H7 (cell line): ENCODE data around the gene RAB21. TPM values are rescaled to one million over a fixed set of nuclear protein-coding genes. Genes with fewer than 3 reads are reported as not detected.
A peak's percentile ranks its signal among the peaks of the same experiment; 100 is the strongest.

ENCODE experiments used
- DNase-seq: peaks from one replicate; pipeline ENCODE4 v3.0.0; 2012
- H3K27me3 ChIP-seq: 2 replicates; pipeline ENCODE4 v1.6.0; 2011; ENCODE audit warnings: mild to moderate bottlenecking, low read length; ENCODE audit not compliant: control insufficient read depth, insufficient read depth
- H3K36me3 ChIP-seq: replicated peaks from 2 replicates; pipeline ENCODE4 v1.5.1; 2011; ENCODE audit warnings: low read length; ENCODE audit not compliant: control insufficient read depth, insufficient read depth
- H3K4me3 ChIP-seq: 2 replicates; pipeline ENCODE4 v1.5.1; 2011; ENCODE audit warnings: low read depth, mild to moderate bottlenecking, control low read depth, low read length, moderate library complexity; ENCODE audit not compliant: insufficient read depth
- total RNA-seq: library from RNA; depleted of rRNA; stranded (reverse); fragments of >200 nt; shearing (Covaris generic); gene quantifications from 2 replicates; pipeline ENCODE4 v1.2.3, GENCODE V29; 2014

Gene RAB21
- total RNA-seq, 1 experiment from 2014 or later, result 11.6 TPM

DNA sequence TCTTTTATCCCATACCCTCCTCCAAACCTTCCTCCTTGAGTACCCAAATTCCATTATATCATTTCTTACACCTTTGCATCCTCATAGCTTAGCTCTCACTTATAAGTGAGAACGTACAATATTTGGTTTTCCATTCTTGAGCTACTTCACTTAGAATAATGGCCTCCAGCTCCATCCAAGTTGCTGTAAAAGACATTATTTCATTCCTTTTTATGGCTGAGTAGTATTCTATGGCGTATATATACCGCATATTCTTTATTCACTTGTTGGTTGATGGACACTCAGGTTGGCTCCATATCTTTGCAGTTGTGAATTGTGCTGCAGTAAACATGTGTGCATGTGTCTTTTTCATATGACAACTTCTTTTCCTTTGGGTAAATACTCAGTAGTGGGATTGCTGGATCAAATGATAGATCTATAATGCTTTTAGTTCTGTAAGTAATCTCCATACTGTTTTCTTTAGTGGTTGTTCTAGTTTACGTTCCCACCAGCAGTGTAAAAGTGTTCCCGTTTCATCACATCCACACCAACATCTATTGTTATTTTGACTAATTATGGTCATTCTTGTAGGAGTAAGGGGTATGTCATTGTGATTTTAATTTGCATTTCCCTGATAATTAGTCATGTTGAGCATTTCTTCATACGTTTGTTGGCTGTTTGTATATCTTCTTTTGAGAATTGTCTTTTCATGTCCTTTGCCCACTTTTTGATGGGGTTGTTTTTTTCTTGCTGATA is 10.1 kb downstream of the RAB21 start:
- no peaks in the 10 kb centered on the region for H3K27me3 ChIP-seq
- no peaks in the 10 kb centered on the region for H3K36me3 ChIP-seq
- DNase-seq, result no peak
- H3K4me3 ChIP-seq, result no peak overlapping the region

- no peak for DNase-seq
- Histone ChIP-seq H3K4me3 (no peak overlapping the region), H3K36me3 (0 out of 2 replicates have a peak, but pooled peaks cover 1% of the 10 kb centered on the region), H3K27me3 (no peaks in the 10 kb centered on the region)
These were observed 11.5 kb downstream of the RAB21 start for GRCh38 chr12:71766202-71766601.

DNA sequence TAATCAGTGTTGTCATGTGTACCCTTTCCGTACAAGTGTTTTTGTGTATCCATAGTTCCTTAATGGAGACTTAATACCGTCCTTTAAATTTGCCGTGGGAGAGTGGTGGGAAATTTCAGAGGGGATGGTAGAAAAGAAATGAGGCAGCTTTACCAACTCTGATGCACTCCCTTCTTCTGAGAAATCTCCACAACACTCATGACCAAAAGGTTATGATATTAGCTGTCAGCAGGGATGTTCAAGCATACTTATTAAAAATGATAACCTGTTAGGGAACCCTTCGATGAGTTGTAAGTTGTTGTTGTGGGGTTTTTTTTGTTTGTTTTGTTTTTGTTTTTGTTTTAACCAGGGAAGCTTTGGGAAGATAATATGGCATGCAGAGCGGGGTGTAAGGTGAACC is 12.5 kb downstream of the RAB21 start:
- H3K36me3 ChIP-seq, result peaks cover 2% of the 10 kb centered on the region
- H3K27me3 ChIP-seq, result no peaks in the 10 kb centered on the region
- DNase-seq, result no peak
- H3K4me3 ChIP-seq, result no peak overlapping the region

DNA sequence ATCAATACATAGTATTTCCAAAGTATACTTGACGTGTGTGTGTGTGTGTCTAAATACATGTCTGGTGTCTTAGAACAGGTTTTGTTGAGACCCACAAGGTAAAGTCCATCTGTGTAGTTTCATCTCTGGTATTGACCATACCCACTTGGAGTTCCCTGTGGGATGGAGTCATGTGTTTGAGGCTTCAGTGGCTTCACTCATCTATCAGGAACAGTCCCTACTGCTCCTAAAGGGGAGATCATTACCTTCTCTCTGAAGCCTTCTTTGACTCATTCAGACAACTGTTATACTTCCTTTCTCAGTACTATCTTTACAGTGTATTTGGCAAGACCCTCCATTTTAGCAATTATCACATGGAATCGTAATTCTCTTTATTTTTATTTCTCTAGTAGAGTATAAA is 14.2 kb downstream of the RAB21 start:
- Histone ChIP-seq H3K4me3 (no peak overlapping the region), H3K36me3 (peaks cover 2% of the 10 kb centered on the region), H3K27me3 (no peaks in the 10 kb centered on the region)
- no peak for DNase-seq

DNA sequence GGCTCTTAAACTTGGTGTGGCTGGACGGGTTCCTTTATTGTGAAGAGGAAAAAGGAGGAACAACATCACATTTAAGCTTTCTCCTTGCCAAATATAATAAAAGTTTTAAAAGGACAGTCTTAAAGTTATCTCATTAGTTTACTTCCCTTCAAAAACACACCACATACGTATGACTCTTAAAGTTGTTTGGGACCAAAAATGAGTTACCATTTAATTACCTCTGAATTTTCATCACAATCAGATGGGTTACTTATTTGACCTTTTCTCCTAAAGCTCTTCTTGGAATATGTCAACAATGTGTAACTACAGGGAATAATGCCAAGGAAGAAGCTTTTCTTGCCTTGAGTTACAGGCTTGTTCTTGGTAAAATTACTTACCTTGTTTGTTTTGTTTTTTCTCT is 16.4 kb downstream of the RAB21 start:
- H3K4me3 ChIP-seq, result no peak overlapping the region
- DNase-seq, result no peak
- H3K36me3 ChIP-seq, result peaks cover 2% of the 10 kb centered on the region
- no peaks in the 10 kb centered on the region for H3K27me3 ChIP-seq

DNA sequence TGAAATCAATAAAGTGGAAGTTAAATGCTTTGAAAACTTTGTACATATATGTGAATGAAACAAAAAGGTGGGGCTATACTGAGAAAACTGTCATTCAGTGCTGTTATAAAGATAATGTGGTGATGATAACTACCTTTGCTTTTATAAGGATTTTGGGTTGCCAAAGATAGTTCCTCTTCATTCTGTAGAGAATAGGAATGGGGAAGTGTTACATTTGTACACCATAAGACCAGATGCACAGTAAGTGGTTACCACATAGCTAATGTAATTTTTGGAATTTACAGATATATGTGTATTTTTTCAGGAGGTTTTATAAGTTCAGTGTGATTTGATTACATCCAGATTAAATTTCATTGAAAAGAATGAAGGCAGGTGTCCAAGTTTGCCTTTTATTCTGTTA is 18.1 kb downstream of the RAB21 start:
- Histone ChIP-seq H3K36me3 (peaks cover 2% of the 10 kb centered on the region), H3K27me3 (no peaks in the 10 kb centered on the region), H3K4me3 (no peak overlapping the region)
- DNase-seq, result no peak

DNA sequence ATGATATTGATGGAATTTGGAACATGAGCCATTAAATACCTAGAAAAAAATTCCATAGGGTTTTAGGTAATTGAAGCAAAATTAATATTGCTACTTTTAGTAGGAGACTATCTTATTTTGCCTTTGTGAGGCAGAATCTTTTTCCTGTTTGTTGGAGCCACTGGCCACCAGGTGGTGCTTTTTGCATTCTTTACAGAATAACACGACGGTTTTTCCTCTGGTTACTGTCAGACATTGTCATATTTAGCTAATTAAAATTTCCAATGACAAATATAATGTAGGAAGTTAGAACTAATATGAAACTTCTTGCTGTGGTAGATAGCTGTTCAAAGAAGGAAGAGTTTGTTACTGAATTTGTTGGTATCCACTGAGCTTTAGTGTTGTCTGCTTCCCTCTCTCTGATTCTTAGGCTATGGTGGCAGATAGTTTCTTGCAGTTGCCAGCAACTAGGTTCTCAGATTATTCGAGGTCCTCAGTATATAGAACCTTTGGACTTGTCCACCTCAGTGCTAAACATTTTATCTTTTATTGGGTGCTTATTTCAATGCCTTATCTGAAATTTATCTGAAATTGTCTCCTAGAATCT is 25.7 kb downstream of the RAB21 start:
- no peaks in the 10 kb centered on the region for H3K27me3 ChIP-seq
- H3K4me3 ChIP-seq, result no peak overlapping the region
- DNase-seq, result peak; percentile 29
- H3K36me3 ChIP-seq, result peaks cover 2% of the 10 kb centered on the region

DNA sequence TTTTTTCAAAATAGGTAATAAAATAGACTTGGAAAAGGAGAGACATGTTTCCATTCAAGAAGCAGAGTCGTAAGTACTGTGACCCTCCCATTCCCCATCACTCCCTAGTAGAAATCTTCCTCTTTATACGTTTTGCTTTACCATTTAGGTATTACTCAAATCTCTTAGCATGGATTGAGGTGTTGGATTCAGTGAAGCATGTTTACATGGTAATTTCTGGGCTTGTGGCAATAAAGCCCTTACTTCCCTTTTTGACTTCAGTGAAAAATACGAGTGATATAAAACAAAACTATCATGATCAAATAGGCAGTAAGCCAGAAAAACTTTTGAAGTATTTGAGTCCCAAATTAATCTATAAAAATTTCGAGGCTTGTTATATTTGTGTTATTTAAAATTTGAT is 27.4 kb downstream of the RAB21 start:
- H3K27me3 ChIP-seq, result no peaks in the 10 kb centered on the region
- DNase-seq, result no peak
- no peak overlapping the region for H3K4me3 ChIP-seq
- H3K36me3 ChIP-seq, result peaks cover 4% of the 10 kb centered on the region

DNA sequence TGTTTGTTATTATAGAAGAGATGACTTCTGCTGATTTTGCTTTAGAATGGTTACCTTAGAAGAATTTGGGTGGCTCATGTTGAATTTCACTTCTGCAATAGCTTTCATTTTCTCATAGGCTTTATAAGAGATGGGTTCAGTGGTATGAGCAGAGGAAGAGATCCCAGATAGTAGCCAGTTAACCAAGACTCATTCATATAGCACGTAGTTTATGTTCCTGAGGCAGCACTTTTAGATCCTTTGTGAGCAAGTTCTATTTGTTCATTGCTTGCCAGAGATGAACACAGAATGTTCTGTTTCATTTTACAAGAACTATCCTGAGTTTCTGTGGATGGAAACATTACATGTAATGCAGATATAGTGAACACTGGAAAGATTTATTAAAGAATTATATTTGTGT is 32.2 kb downstream of the RAB21 start:
- peaks cover 6% of the 10 kb centered on the region for H3K36me3 ChIP-seq

DNA sequence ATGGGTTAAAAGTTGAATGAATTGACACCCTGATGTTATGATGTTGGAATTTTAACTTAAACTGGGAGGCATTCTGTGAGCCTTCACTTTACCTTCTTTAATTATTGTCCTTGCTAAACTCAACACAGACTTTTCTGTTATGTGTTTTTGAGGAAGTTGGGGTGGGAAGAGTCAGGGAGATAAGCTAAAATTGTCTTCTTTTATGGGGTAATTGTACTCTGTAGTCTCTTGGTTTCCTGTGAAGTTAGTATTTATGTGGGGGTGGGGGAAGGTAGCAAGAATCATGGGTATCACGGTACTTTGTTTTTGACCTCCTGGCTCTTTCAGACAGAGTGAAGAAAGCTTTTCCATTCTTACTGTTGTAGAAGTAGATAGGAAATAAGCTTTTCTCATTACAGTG is 32.9 kb downstream of the RAB21 start:
- no peak for DNase-seq
- H3K4me3 ChIP-seq, result no peak overlapping the region
- peaks cover 6% of the 10 kb centered on the region for H3K36me3 ChIP-seq
- no peaks in the 10 kb centered on the region for H3K27me3 ChIP-seq

More for the DNA sequence above, 32.2 kb downstream of the RAB21 start:
- DNase-seq, result no peak
- Histone ChIP-seq H3K27me3 (no peaks in the 10 kb centered on the region), H3K4me3 (no peak overlapping the region)

DNA sequence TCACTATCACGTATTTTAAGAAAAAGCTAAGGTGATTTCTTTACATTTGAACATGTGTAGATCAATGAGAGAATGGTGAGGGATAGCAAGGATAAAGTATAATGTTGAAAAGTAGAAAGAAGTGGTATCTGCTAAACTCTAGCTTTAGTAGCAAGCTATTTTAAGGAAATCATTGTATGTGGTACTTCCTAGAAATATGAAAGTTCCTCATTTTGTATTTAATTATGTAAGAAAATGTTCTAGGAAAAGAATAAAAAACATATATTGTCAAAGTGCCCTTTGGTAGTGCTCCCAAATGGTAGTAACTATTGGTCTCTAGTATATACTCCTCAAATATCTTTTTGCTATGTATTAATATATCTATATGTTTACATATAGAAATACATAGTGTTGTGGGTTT is 35.7 kb downstream of the RAB21 start:
- H3K4me3 ChIP-seq, result no peak overlapping the region
- no peak for DNase-seq
- no peaks in the 10 kb centered on the region for H3K27me3 ChIP-seq
- H3K36me3 ChIP-seq, result peaks cover 3% of the 10 kb centered on the region

DNA sequence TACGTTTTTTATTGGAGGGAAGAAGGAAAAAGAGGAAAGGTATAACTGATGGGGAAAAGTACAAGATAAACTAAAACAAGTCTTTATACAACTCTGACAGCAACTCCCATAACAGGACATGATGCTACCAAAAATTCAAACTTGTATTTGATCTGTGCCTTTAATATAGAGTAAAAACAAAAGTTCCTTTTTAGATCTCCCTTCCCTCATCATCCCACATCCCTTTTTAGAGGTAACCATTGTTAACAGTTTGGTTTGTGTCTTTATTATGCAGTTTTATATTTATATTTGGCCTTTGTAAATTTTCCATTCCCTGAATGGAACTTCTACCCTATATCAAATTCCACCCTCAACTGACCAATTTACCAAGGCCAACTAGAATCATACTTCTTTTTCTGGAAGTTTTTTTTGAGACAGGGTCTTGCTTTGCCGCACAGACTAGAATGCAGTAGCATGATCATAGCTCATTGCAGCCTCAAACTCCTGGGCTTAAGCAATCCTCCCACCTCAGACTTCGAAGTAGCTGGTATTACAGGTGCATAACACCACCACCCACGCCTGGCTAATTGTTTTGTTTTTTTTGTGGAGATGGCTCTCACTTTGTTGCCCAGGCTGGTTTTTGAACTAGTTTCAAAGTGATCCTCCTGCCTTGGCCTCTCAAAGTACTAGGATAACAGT is 36.9 kb downstream of the RAB21 start:
- DNase-seq, result no peak
- Histone ChIP-seq H3K27me3 (no peaks in the 10 kb centered on the region), H3K36me3 (0 out of 2 replicates have a peak, but pooled peaks cover 1% of the 10 kb centered on the region), H3K4me3 (no peak overlapping the region)

DNA sequence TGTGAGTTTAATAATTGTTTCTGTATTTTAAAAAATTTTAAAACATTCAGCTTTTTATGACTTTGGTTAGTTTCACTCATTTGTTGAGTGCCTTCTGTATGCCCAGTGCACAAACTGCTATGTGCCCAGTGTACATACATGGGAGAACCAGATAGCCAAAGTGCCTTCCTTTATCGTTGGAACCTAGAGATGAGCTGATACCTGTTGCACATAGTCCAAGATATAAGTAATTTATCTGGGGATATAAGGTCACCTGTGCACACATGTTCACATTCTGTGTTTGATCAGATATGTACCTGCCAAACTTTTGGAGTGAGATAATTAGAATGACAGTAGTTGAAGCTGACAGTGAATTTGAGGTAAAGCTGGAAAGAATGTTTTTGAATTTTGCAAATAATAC is 37.9 kb downstream of the RAB21 start:
- Histone ChIP-seq H3K27me3 (no peaks in the 10 kb centered on the region), H3K36me3 (0 out of 2 replicates have a peak, but pooled peaks cover 1% of the 10 kb centered on the region), H3K4me3 (no peak overlapping the region)
- no peak for DNase-seq

- Histone ChIP-seq H3K4me3 (no peak overlapping the region), H3K36me3 (no peaks in the 10 kb centered on the region), H3K27me3 (no peaks in the 10 kb centered on the region)
- no peak for DNase-seq
These were observed 41.2 kb downstream of the RAB21 start for GRCh38 chr12:71795901-71796300.

DNA sequence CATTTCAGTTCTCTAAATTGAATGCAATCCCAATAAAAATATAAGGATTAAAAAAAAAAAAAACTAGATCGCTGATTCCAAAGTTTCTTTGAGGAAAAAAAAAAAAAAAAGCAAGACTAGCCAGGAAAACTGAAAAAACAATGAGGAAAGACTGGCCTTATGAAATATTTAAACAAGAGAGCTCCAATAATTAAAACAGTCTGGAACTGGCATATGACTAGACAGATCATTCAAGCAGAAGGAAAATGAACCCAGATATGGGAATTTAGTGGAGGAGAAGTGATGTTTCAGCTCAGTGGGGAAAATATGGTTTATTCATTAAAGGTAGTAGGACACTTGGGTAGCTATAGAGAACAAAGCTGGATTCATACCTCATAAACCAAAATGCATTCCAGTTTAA is 42.9 kb downstream of the RAB21 start:
- Histone ChIP-seq H3K4me3 (no peak overlapping the region), H3K36me3 (no peaks in the 10 kb centered on the region), H3K27me3 (no peaks in the 10 kb centered on the region)
- DNase-seq, result no peak
